Omental fat pad (tissue), 4 donors: ENCODE results near the gene TAB2. TPM values are rescaled to one million over a fixed set of nuclear protein-coding genes. Genes with fewer than 3 reads are reported as not detected.

Experiments used
- ATAC-seq: fragments of 150-250 bp; one replicate; pipeline ENCODE4 v1.9.1; 2016; ENCODE audit warnings: mild to moderate bottlenecking, moderate library complexity; ENCODE audit not compliant: low FRiP score
- DNase-seq: peaks from one replicate; pipeline ENCODE4 v3.0.0-alpha.2; 2019; ENCODE audit warnings: low spot score
- CTCF ChIP-seq, 3 donors: fragments of 450-650 bp; IDR thresholded peaks; one replicate each; pipeline ENCODE4 v1.5.1; 2016 to 2017; ENCODE audit warnings: antibody characterized with exemption in 3 of 3, mild to moderate bottlenecking in 3 of 3, moderate library complexity in 2 of 3
- total RNA-seq, 4 donors: library from RNA; depleted of rRNA; stranded (reverse); fragments of >200 nt; gene quantifications; one replicate each; pipeline ENCODE4 v1.1.0, GENCODE V29; 2016

The TAB2 gene, protein sequence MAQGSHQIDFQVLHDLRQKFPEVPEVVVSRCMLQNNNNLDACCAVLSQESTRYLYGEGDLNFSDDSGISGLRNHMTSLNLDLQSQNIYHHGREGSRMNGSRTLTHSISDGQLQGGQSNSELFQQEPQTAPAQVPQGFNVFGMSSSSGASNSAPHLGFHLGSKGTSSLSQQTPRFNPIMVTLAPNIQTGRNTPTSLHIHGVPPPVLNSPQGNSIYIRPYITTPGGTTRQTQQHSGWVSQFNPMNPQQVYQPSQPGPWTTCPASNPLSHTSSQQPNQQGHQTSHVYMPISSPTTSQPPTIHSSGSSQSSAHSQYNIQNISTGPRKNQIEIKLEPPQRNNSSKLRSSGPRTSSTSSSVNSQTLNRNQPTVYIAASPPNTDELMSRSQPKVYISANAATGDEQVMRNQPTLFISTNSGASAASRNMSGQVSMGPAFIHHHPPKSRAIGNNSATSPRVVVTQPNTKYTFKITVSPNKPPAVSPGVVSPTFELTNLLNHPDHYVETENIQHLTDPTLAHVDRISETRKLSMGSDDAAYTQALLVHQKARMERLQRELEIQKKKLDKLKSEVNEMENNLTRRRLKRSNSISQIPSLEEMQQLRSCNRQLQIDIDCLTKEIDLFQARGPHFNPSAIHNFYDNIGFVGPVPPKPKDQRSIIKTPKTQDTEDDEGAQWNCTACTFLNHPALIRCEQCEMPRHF
- total RNA-seq, result 10 to 100 TPM; 40.0 to 88.4 (median 58.6) TPM

- ATAC-seq, result peak; percentile 51
- no peak for TF ChIP-seq CTCF (IDR thresholded peaks at IDR 0.05)
- no peak for DNase-seq
Observed at GRCh38 chr6:149317644-149318571, at the start of gene TAB2. Gene TAB2 (plus strand): TSS chr6:149317712. CDS start chr6:149369998, 52,286 bp downstream.

DNA sequence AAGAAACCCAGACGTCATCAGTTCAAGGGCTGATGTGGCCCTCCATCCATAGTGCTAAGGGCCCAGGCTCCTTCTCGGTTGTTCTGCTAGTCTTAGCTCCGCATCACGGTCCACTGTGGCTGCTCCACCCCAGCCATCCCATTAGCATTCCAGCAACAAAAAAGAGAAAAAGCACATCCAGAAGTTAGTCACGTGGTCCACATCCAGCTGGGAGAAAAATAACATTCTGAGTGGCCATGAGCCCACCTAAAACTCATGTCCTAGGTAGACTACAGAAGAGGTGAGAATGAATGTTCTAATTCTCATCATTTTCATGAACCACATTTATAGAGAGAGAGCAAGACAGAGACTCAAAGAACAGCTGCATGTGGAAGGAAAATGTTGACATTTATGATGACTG lies 49.4 kb upstream of the TAB2 start:
- DNase-seq, result no peak
- TF ChIP-seq CTCF (IDR thresholded peaks at IDR 0.05), result no peak
- ATAC-seq, result no peak

DNA sequence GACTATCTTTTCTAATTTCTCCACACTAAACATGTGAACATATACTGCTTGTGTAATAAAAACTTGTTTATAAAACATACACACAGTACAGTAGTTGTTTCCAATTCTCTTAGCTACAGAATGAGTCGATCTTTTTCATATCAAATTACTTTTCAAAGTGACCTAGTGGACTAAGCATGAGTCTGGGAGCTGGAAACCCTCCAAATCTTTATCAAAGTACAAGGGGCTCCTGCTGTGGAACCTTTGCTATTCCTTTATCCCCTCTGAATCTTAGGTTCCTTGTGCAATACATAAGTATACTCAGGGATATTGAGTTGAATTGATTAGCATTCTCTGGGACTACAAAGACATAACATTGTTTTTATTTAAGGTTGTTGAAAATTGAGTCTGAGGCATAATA lies 48.7 kb upstream of the TAB2 start:
- no peak for TF ChIP-seq CTCF (IDR thresholded peaks at IDR 0.05)
- ATAC-seq, result no peak
- no peak for DNase-seq

DNA sequence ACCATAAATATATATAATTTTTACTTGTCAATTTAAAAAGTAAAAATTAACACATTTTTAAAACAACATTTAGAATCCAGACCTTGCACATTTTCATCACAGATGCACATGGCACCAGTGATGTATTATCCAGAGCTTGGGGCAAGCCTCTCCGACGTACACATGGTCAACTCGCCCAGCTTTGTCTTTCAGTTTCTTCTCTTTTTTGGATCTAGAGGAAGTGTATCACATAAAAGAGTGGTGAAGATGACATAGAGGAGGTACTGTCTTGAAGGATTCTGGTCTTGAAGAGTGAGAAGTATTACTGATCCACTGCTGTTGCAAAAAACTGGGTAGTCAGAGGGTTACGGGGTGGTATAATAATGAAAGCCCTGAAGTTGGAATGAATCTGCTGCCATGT lies 46.9 kb upstream of the TAB2 start:
- no peak for DNase-seq
- TF ChIP-seq CTCF (IDR thresholded peaks at IDR 0.05), result no peak
- ATAC-seq, result no peak

- no peak for TF ChIP-seq CTCF (IDR thresholded peaks at IDR 0.05)
- DNase-seq (no peak), ATAC-seq (no peak)
Observed at GRCh38 chr6:149271348-149272340, 45.9 kb upstream of the TAB2 start.

DNA sequence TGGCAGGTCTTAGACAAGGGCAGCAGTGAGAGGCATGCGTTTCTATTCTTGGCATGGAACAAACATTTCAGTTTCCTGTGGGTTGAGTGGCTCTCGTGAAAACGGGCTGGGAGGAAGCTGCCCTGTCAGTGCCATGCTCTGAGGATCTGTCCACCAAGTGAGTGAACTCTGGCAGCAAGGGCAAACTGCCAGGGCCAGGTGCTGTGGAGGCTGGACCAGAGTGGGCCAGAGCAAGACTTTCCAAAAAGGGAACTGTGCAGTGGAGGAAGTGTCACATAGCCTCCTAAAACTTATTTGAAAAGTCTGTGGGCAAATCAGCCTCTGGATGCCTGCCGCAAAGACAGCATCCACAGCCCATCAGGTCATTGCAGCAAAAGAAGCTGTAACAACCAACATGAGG lies 44.2 kb upstream of the TAB2 start:
- DNase-seq (no peak), ATAC-seq (no peak)
- no peak for TF ChIP-seq CTCF (IDR thresholded peaks at IDR 0.05)
